Astrocyte (in vitro differentiated cells and primary cell): Measurements from ENCODE around the gene RAB3IP.

Experiments
- EZH2 ChIP-seq: IDR thresholded peaks from 2 replicates; pipeline ENCODE4 v1.6.1; 2012; ENCODE audit warnings: mild to moderate bottlenecking, low read length, inconsistent platforms; ENCODE audit not compliant: insufficient read depth
- TF ChIP-seq, protein P1 (sequence below): IDR thresholded peaks from 2 replicates; pipeline ENCODE4 v1.5.1; 2011; ENCODE audit warnings: low read depth, mild to moderate bottlenecking, inconsistent platforms, low read length, moderate library complexity; ENCODE audit not compliant: insufficient read depth

DNA sequence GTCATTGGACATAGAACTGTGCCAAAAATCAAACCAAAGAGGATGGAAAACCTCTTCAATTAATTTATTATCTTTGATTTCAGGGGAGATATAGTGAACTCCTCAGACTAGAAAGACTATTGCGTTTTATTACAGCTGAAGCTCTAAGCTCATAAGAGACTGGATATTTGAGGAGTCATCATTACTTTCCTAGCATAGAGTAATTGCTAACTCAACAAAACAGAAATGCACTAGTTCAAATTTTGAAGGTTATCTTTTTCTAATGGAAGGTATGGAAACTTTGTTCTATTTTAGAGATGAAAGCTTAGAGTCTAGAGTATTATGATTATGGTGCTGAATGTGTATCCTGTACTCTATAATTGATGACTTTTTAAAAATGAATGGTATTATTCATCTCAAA, 34.3 kb upstream of the RAB3IP start:
- TF ChIP-seq, protein P1, sequence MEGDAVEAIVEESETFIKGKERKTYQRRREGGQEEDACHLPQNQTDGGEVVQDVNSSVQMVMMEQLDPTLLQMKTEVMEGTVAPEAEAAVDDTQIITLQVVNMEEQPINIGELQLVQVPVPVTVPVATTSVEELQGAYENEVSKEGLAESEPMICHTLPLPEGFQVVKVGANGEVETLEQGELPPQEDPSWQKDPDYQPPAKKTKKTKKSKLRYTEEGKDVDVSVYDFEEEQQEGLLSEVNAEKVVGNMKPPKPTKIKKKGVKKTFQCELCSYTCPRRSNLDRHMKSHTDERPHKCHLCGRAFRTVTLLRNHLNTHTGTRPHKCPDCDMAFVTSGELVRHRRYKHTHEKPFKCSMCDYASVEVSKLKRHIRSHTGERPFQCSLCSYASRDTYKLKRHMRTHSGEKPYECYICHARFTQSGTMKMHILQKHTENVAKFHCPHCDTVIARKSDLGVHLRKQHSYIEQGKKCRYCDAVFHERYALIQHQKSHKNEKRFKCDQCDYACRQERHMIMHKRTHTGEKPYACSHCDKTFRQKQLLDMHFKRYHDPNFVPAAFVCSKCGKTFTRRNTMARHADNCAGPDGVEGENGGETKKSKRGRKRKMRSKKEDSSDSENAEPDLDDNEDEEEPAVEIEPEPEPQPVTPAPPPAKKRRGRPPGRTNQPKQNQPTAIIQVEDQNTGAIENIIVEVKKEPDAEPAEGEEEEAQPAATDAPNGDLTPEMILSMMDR, result no peak
- no peak for TF ChIP-seq EZH2
